Daoy (cell line): ENCODE data around the gene FAM240A. TPM values are rescaled to one million over a fixed set of nuclear protein-coding genes. Genes with fewer than 3 reads are reported as not detected.

Source experiments
- DNase-seq: peaks from one replicate; pipeline ENCODE4 v3.0.0-alpha.2; 2015; ENCODE audit warnings: low read depth
- total RNA-seq: library from RNA; depleted of rRNA; stranded (reverse); fragments of >200 nt; shearing (Covaris generic); gene quantifications from 2 replicates; pipeline ENCODE4 v1.2.3, GENCODE V29; 2014

The FAM240A gene
- total RNA-seq, 1 experiment from 2014 or later: not detected

GRCh38 chr3:46626039-46626438 is 13.7 kb downstream of the FAM240A start:
- no peak for DNase-seq

- no peak for DNase-seq
These were observed 14.8 kb downstream of the FAM240A start for GRCh38 chr3:46627078-46627477.

- DNase-seq: no peak
These were observed 16.6 kb downstream of the FAM240A start for GRCh38 chr3:46628901-46629369.

- peak; percentile 81 for DNase-seq
These were observed 17.5 kb downstream of the FAM240A start for GRCh38 chr3:46629551-46630517.

GRCh38 chr3:46632792-46633191 is 20.5 kb downstream of the FAM240A start:
- DNase-seq: no peak

GRCh38 chr3:46634856-46635255 is 22.5 kb downstream of the FAM240A start:
- no peak for DNase-seq

- DNase-seq: no peak
These were observed 26.9 kb downstream of the FAM240A start for GRCh38 chr3:46639221-46639620.

GRCh38 chr3:46640927-46641326 is 28.6 kb downstream of the FAM240A start:
- no peak for DNase-seq

GRCh38 chr3:46642971-46643370 is 30.6 kb downstream of the FAM240A start:
- no peak for DNase-seq

GRCh38 chr3:46643701-46644100 is 31.4 kb downstream of the FAM240A start:
- DNase-seq: no peak

- peak; percentile 46 for DNase-seq
These were observed 34.4 kb downstream of the FAM240A start for GRCh38 chr3:46646700-46647099.

- no peak for DNase-seq
These were observed 35.8 kb downstream of the FAM240A start for GRCh38 chr3:46648096-46648495.

- peak; percentile 38 for DNase-seq
These were observed 37.1 kb downstream of the FAM240A start for GRCh38 chr3:46649436-46649835.

GRCh38 chr3:46651084-46651483 is 38.8 kb downstream of the FAM240A start:
- no peak for DNase-seq

GRCh38 chr3:46655271-46655670 is 42.9 kb downstream of the FAM240A start:
- no peak for DNase-seq

- DNase-seq: no peak
These were observed 44.6 kb downstream of the FAM240A start for GRCh38 chr3:46656778-46657556.

GRCh38 chr3:46659285-46659684 is 47.0 kb downstream of the FAM240A start:
- peak; percentile 15 for DNase-seq

GRCh38 chr3:46660003-46660402 is 47.7 kb downstream of the FAM240A start:
- no peak for DNase-seq

- no peak for DNase-seq
These were observed 48.5 kb downstream of the FAM240A start for GRCh38 chr3:46660543-46661523.

GRCh38 chr3:46661776-46662766 is 49.7 kb downstream of the FAM240A start:
- no peak for DNase-seq
